Heart right ventricle (tissue), 16 donors: ENCODE data around the gene BZW2. TPM values are rescaled to one million over a fixed set of nuclear protein-coding genes. Genes with fewer than 3 reads are reported as not detected.

Source experiments
- ATAC-seq, 8 donors: fragments of 200-7000 bp; cut with Tn5 transposase; one replicate each; pipeline ENCODE4 v1.9.1; 2020; ENCODE audit warnings: mild to moderate bottlenecking in 8 of 8, moderate library complexity in 8 of 8, moderate number of reproducible peaks in 1 of 8
- DNase-seq, 2 donors: peaks; one replicate each; pipeline ENCODE4 v3.0.0-alpha.2; 2020
- H3K27ac ChIP-seq, 10 donors: fragments of 200-600 bp; sonication (generic) in 2 of 10; one replicate each; pipeline versions ENCODE4 v1.5.0 to v1.8.0; 2020 to 2022; ENCODE audit warnings: mild to moderate bottlenecking in 3 of 10
- H3K27me3 ChIP-seq, 7 donors: fragments of 200-600 bp; one replicate each; pipeline ENCODE4 v1.8.0; 2021 to 2022; ENCODE audit warnings: mild to moderate bottlenecking in 2 of 7
- H3K36me3 ChIP-seq, 9 donors: fragments of 200-600 bp; sonication (generic) in 1 of 9; one replicate each; pipeline versions ENCODE4 v1.5.0 to v1.8.0; 2020 to 2022; ENCODE audit warnings: mild to moderate bottlenecking in 2 of 9
- H3K4me1 ChIP-seq, 9 donors: fragments of 200-600 bp; sonication (generic) in 1 of 9; one replicate each; pipeline versions ENCODE4 v1.5.0 to v1.8.0; 2020 to 2022; ENCODE audit warnings: mild to moderate bottlenecking in 4 of 9
- H3K4me3 ChIP-seq, 10 donors: fragments of 200-600 bp; sonication (generic) in 2 of 10; one replicate each; pipeline versions ENCODE4 v1.5.0 to v1.8.0; 2020 to 2022; ENCODE audit warnings: mild to moderate bottlenecking in 7 of 10, moderate library complexity in 2 of 10
- H3K9me3 ChIP-seq, 11 donors: fragments of 200-600 bp in 10 of 11; sonication (generic) in 2 of 11; one replicate each; pipeline versions ENCODE4 v1.5.0 to v1.8.0; 2013 to 2022; ENCODE audit warnings: mild to moderate bottlenecking in 2 of 11, control low read depth in 1 of 11, moderate library complexity in 1 of 11
- CTCF ChIP-seq, 9 donors: fragments of 200-600 bp; sonication (generic) in 2 of 9; IDR thresholded peaks; one replicate each; pipeline versions ENCODE4 v1.5.0 to v1.8.0; 2021 to 2022; ENCODE audit warnings: antibody characterized with exemption in 9 of 9, mild to moderate bottlenecking in 5 of 9, moderate library complexity in 1 of 9
- WGBS, 2 donors: extraction: QIAGEN DNeasy Blood & Tissue Kit; methylation state at CpG; one replicate each; pipeline ENCODE4 v1.1.7; 2013; ENCODE audit warnings: inconsistent platforms in 1 of 2; 5-methylcytosine and 5-hydroxymethylcytosine counted together
- intact Hi-C, 10 donors: fragments of 100-400 bp; cut with DNase I; formaldehyde crosslinking; loops; one replicate each; pipeline versions ENCODE4 v1.11.1 to v1.14.2; 2022
- polyA plus RNA-seq, 2 donors: library from polyadenylated mRNA; stranded (reverse); fragments of 200-250 nt; gene quantifications; one replicate each; pipeline ENCODE4 v1.2.3, GENCODE V29; 2013
- total RNA-seq, 10 donors: library from RNA; stranded (reverse); fragmentation: NEBNext Ultra II Directional in 3 of 10; extraction: Animal tissue kit (Norgen Biotek cat#: 25700) in 3 of 10; gene quantifications; one replicate each; pipeline versions ENCODE4 v1.2.1 to v1.2.4, GENCODE V29; 2021 to 2023
- donor health status: Arrhythmogenic right ventricular cardiomyopathy.
- donor health status: ischemic (EF 13 %, LVEDD 7.1; RV severe dilation, severe dysfunction).
- donor health status: healthy with polysubstance abuse.
- donor health status: DM: no; HTN: yes; CAD: no.
- donor health status: DM: no; HTN: no; CAD: no.
- donor health status: ischemic (EF 25% LVEDD 6.9; RV normal size, moderate dysfunction).
- donor health status: ischemic (EF 25% LVEDD 5.7; RV mildly dilated, moderate dysfunction).
- donor health status: healthy.
- donor health status: DM: yes; HTN: yes; CAD: no.
- donor health status: Ischemic cardiomyopathy.
- donor health status: ischemic (EF 35%, LVEDD 5.7; RV mildly dilated, moderate dysfunction).
- donor health status: nonischemic (EF 11% LVEDD 7.7; RV severe dilation, severe dysfunction).
- donor health status: DM: yes; HTN: yes; CAD: no.
- donor health status: PGD.
- donor health status: ischemic (EF 29% LVEDD 5.4; RV normal size, mild dysfunction).
- donor health status: nonischemic (EF 23%, LVEDD 6.1; RV moderate dilation, normal function).

Gene BZW2
- total and polyA plus RNA-seq, 12 donors = 147 to 470 (median 337) TPM

- Histone ChIP-seq H3K27ac (no peak overlapping the region), H3K4me3 (no peak overlapping the region), H3K9me3 (no peaks in the 10 kb centered on the region), H3K36me3 (no peaks in the 10 kb centered on the region), H3K27me3 (no peaks in the 10 kb centered on the region), H3K4me1 (no peaks in the 10 kb centered on the region)
- no peak for TF ChIP-seq CTCF (IDR thresholded peaks at IDR 0.05)
- ATAC-seq = no peak
- 96 to 98% methylated on average over 3 of the region's 3 CpGs for WGBS, 2 donors
- intact Hi-C loops = no loop called here
- DNase-seq = no peak
Observed at GRCh38 chr7:16718111-16718656, 72.2 kb downstream of the BZW2 start.

- no peak for DNase-seq
- no peaks in the 10 kb centered on the region for H3K36me3 ChIP-seq
- H3K27ac ChIP-seq = no peak overlapping the region
- H3K4me1 ChIP-seq = no peaks in the 10 kb centered on the region
- no peak overlapping the region for H3K4me3 ChIP-seq
- ATAC-seq = no peak
- no peak for TF ChIP-seq CTCF (IDR thresholded peaks at IDR 0.05)
- no peaks in the 10 kb centered on the region for H3K27me3 ChIP-seq
- WGBS, 2 donors = 98 to 100% methylated on average over 1 of the region's 1 CpG
- H3K9me3 ChIP-seq = no peaks in the 10 kb centered on the region
- intact Hi-C loops = no loop called here
Observed at GRCh38 chr7:16719699-16720098, 73.7 kb downstream of the BZW2 start.

- ATAC-seq = no peak
- no peaks in the 10 kb centered on the region for H3K27me3 ChIP-seq
- no peaks in the 10 kb centered on the region for H3K9me3 ChIP-seq
- H3K4me1 ChIP-seq = no peaks in the 10 kb centered on the region
- no peak for DNase-seq
- H3K36me3 ChIP-seq = no peaks in the 10 kb centered on the region
- WGBS, 2 donors = 83 to 85% methylated on average over 4 of the region's 4 CpGs
- no peak overlapping the region for H3K4me3 ChIP-seq
- H3K27ac ChIP-seq = no peak overlapping the region
- TF ChIP-seq CTCF (IDR thresholded peaks at IDR 0.05) = no peak
- intact Hi-C loops = no loop called here
Observed at GRCh38 chr7:16721541-16721940, 75.6 kb downstream of the BZW2 start.

GRCh38 chr7:16724344-16724743, 78.4 kb downstream of the BZW2 start:
- WGBS, 2 donors = 90 to 96% methylated on average over 1 of the region's 1 CpG
- TF ChIP-seq CTCF (IDR thresholded peaks at IDR 0.05) = no peak
- DNase-seq (no peak), ATAC-seq (no peak)
- H3K27me3 ChIP-seq = no peaks in the 10 kb centered on the region
- H3K4me1 ChIP-seq = no peaks in the 10 kb centered on the region
- H3K4me3 ChIP-seq = no peak overlapping the region
- H3K36me3 ChIP-seq = no peaks in the 10 kb centered on the region
- no peaks in the 10 kb centered on the region for H3K9me3 ChIP-seq
- intact Hi-C loops = no loop called here
- no peak overlapping the region for H3K27ac ChIP-seq
